ENCODE data around the gene NDUFA3.
A peak's percentile ranks its signal among the peaks of the same experiment; 100 is the strongest.

The NDUFA3 gene

GRCh38 chr19:54108496-54108895 is 5.8 kb downstream of the NDUFA3 start:
- no peak for DNase-seq

DNA sequence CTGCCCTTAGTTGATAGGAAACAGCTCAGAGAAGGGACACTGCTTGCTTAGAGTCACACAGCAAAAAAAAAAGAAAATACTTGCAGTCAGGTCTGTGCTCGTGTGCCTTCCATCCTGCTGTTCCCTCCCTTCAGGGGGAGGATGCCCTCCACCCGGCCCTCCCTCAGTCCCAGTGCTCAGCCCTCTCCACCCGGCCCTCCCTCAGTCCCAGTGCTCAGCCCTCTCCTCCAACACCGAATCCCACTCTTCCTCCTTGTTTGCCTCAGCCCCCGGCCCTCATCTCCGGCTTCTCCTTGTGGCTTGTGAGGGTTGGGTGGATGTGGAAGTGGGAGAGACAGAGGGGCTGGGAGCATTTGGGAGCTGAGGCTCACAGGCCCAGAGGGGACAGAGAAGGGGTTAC is 7.0 kb downstream of the NDUFA3 start:
- DNase-seq, result no peak

DNA sequence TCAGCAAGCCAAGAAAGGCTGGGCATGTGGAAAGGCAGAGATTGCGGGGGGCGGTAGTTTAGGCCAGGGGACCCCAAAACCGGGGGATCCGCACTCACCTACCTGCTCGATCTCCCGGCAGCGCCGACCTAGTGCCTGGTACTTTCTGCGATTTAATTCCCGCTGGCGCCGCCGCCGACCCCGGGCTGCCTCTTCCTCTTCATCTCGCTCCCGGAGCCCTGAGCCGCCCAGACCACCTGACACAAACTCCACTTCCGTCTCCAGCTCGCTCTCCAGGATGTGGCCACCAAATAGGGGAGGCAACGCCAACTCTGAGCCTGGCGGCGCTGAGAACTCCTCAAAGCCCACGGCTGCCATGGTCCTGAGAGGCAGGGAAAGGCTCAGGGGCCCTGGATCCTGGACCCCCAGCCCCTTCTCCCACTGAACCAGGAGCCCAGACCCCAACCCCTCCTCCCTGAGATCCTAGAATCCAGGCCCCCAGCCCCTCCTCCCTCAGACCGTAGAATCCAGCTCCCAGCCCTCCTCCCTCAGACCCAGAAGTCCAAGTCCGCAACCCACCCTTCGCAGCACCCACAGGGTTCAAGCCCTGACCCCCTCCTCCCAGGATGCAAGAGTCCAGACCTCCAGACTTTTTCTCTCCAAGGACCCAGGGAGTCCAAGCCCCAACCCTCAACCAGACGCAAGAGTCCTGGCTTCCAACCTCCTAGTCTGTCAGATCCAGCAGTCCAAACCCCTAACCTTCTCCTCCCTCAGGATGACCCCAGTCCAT is 11.9 kb downstream of the NDUFA3 start:
- DNase-seq, result no peak

DNA sequence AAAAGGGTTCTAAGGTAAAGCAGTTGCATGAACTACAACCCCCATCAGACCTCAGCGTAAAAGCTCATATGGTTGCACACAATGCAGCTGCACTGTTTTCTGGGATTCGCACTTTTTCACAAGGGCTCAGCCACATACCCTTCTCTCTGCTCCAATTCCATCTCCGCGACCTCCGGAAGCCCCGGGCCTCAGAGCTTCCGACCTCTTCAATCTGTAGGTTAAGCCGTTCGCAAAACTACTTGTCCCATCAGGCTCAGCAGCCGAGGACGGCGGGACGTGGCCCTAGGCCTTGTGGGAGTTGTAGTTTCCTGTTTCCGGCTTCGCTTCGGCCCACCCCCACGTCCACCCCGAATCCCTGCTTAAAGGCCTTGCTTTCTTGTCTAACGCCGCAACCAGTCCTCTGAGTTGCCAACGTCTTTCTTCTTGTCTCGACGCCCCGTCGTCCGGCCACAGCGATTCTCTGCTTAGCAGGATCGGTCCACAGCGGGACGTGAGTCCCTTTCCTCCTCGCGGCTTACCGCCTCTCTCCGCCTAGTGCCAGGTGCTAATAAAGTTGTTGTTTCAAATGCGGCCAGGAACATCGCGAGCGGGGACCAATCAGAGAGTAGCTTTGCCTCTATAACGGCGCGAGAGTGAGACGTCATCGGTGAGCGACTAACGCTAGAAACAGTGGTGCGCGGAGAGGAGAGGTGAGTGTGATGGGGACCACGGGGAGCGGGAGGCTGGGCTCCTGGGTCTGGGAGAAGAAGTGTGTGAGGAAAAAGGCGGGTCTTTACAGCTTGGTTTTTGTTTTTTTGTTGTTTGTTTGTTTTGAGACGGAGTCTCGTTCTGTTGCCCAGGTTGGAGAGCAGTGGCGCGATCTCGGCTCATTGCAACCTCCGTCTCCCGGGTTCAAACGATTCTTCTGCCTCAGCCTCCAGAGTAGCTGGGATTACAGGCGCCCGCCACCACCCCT is 12.7 kb downstream of the NDUFA3 start, which contains the start of the genes PRPF31 and TFPT:
Gene PRPF31 (plus strand): TSS at position 646 of the 955 bp plus-strand sequence. CDS start 2,525 bp downstream, outside the sequence.
Gene TFPT (minus strand): TSS at position 549 of the 955 bp plus-strand sequence. CDS start 388 bp downstream, at position 161.
- peak; percentile 100 for DNase-seq

DNA sequence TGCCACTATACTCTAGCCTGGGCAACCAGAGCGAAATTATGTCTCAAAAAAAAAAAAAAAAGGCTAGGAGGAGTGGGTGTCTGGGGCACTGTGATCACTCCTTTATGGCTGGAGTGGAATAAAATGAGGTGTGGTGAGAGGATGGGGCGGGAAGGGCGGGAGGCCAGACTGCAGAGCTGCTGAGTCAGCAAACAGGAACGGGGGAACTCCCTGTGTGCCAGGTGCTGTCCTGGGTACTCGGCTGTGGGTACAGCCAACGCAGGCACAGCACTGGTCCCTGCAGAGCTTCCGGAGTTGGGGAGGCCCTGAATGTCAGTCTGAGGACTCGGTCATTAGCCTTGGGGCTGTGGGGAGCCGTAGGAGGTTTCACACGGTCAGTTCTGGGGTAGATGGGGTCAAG is 18.6 kb downstream of the NDUFA3 start:
- no peak for DNase-seq

- no peak for DNase-seq
Observed at GRCh38 chr19:54123682-54124081, 21.0 kb downstream of the NDUFA3 start.

GRCh38 chr19:54124393-54124792 is 21.7 kb downstream of the NDUFA3 start:
- DNase-seq, result no peak

- DNase-seq, result no peak
Observed at GRCh38 chr19:54125713-54126112, 23.1 kb downstream of the NDUFA3 start.

DNA sequence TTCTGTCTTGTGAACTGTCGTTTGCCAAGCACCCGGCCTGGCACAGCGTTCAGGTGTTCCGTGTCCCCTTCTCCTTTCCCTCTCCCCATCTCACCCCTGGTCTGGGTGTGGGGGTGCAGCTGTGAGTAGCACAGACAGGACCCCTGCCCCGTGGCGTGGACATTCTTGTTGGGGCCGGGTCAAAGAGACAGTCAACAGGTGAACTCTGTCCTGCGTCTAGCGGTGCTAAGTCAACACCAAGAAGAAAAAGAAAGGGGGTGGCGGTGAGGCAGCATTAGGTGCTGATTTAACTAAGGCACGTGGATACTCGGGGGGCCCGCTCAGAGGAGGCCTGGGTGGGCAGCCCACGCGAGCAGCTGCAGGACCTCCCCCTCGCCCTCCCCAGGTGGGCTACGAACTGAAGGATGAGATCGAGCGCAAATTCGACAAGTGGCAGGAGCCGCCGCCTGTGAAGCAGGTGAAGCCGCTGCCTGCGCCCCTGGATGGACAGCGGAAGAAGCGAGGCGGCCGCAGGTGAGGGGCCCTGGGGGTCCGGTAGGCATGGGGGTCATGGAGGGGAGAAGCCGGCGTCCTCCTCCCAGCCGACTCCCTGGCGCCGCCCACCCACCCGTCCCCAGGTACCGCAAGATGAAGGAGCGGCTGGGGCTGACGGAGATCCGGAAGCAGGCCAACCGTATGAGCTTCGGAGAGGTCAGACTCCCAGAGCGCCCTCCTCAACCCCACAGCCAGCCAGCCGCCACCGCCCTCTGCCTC is 25.2 kb downstream of the NDUFA3 start:
- no peak for DNase-seq

GRCh38 chr19:54128441-54128725 is 25.7 kb downstream of the NDUFA3 start:
- DNase-seq, result no peak

- no peak for DNase-seq
Observed at GRCh38 chr19:54128796-54129616, 26.4 kb downstream of the NDUFA3 start.

- no peak for DNase-seq
Observed at GRCh38 chr19:54129617-54129996, 27.0 kb downstream of the NDUFA3 start.

GRCh38 chr19:54133312-54133956 is 30.8 kb downstream of the NDUFA3 start:
- no peak for DNase-seq

- no peak for DNase-seq
Observed at GRCh38 chr19:54133957-54134590, 31.4 kb downstream of the NDUFA3 start.

- no peak for DNase-seq
Observed at GRCh38 chr19:54136086-54136863, 33.6 kb downstream of the NDUFA3 start.

- DNase-seq, result peak; percentile 99
Observed at GRCh38 chr19:54136864-54137698, 34.4 kb downstream of the NDUFA3 start.

DNA sequence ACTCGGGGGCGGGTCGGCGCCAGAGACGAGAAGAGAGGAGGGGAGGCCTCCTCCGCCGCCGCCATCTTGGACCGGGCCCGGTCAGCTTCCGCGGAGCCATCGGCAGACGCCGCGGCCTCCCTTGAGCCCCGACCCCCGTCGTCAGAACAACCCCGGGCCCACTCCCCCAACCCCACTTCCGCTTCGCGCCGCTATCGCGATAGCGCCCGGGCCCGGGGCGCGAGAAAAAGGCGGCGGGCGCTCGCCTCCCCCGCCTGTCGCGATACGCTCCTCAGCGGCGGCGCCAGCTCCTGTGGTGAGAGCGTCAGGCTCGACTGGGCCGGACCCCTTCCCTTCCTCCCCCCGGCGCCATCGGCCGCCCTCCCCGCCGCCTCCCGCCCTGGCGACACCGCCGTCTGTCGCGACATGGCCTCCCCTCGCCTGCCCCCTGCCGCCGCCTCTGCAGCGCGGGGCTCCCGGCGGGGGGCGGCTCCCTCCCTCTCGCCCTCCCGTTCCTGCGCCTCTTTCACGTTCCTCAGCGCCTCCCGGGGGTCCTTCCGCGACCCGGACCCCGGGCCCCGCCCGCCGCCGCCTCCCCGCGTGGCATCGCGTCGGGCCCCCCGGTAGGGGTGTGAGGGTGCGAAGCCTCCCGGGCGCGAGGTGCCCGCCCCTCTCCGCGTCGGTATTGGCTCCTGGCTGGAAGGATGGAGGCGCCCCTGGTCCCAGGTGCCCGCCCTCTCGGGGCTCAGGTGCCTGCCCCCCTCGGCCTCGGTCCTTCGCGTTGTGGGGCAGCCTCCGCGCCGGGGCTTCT is 35.2 kb downstream of the NDUFA3 start, which contains the start of gene CNOT3:
Gene CNOT3 (plus strand): TSS at position 64 of the 790 bp plus-strand sequence. CDS start 5,217 bp downstream, outside the sequence.
- peak; percentile 10 for DNase-seq
